ENCODE data around the gene ACOT9. TPM values are rescaled to one million over a fixed set of nuclear protein-coding genes. Genes with fewer than 3 reads are reported as not detected.

The ACOT9 gene
- total and polyA plus RNA-seq, 8 donors, result 39.8 to 52.3 (median 43.9) TPM

GRCh38 chrX:23756165-23756564 is 13.1 kb upstream of the ACOT9 start:
- no peaks in the 10 kb centered on the region for H3K9me3 ChIP-seq
- no peaks in the 10 kb centered on the region for H3K4me1 ChIP-seq
- no peaks in the 10 kb centered on the region for H3K36me3 ChIP-seq
- DNase-seq (peak in 3 of 4 donors; percentile 12 to 61 (median 54)), ATAC-seq (peak; percentile 75)
- peak; percentile 54 for TF ChIP-seq CTCF (IDR thresholded peaks at IDR 0.05)
- no peak overlapping the region for H3K27ac ChIP-seq
- no peaks in the 10 kb centered on the region for H3K27me3 ChIP-seq
- H3K4me3 ChIP-seq, result no peak overlapping the region
- intact Hi-C loops (cut with DNase I), result loop anchor here in 1 of 2 donors (10.0 kb wide), 1 partner anchor 149 kb away; the partner anchor contains the start of genes APOO and CXorf58

GRCh38 chrX:23754664-23755063 is 11.6 kb upstream of the ACOT9 start:
- Histone ChIP-seq H3K36me3 (no peaks in the 10 kb centered on the region), H3K4me3 (no peak overlapping the region), H3K27ac (no peak overlapping the region), H3K27me3 (no peaks in the 10 kb centered on the region), H3K4me1 (no peaks in the 10 kb centered on the region), H3K9me3 (no peaks in the 10 kb centered on the region)
- no peak for TF ChIP-seq CTCF (IDR thresholded peaks at IDR 0.05)
- intact Hi-C loops (cut with DNase I), result loop anchor here in 1 of 2 donors (10.0 kb wide), 1 partner anchor 150 kb away; the partner anchor contains the start of genes APOO and CXorf58
- ATAC-seq (no peak), DNase-seq (no peak)

GRCh38 chrX:23752740-23753415 is 9.8 kb upstream of the ACOT9 start:
- intact Hi-C loops (cut with DNase I), result loop anchor here in 1 of 2 donors (10.0 kb wide), 1 partner anchor 152 kb away; the partner anchor contains the start of genes APOO and CXorf58
- ATAC-seq (peak; percentile 76), DNase-seq (no peak)
- Histone ChIP-seq H3K27me3 (no peaks in the 10 kb centered on the region), H3K4me1 (no peaks in the 10 kb centered on the region), H3K36me3 (no peaks in the 10 kb centered on the region), H3K9me3 (no peaks in the 10 kb centered on the region), H3K27ac (peak overlapping the region in 1 of 2 donors; percentile 41), H3K4me3 (no peak overlapping the region)
- TF ChIP-seq CTCF (IDR thresholded peaks at IDR 0.05), result no peak

- Histone ChIP-seq H3K27ac (no peak overlapping the region), H3K9me3 (no peaks in the 10 kb centered on the region), H3K27me3 (no peaks in the 10 kb centered on the region), H3K4me1 (no peaks in the 10 kb centered on the region), H3K36me3 (no peaks in the 10 kb centered on the region), H3K4me3 (no peak overlapping the region)
- no peak for TF ChIP-seq CTCF (IDR thresholded peaks at IDR 0.05)
- ATAC-seq (no peak), DNase-seq (no peak)
- intact Hi-C loops (cut with DNase I), result no loop called here
Observed at GRCh38 chrX:23749576-23749975, 6.5 kb upstream of the ACOT9 start.

- intact Hi-C loops (cut with DNase I), result no loop called here
- DNase-seq, result no peak
- H3K4me3 ChIP-seq, result no peak overlapping the region
- H3K9me3 ChIP-seq, result no peaks in the 10 kb centered on the region
- no peak for ATAC-seq
- no peak for TF ChIP-seq CTCF (IDR thresholded peaks at IDR 0.05)
- no peaks in the 10 kb centered on the region for H3K4me1 ChIP-seq
- H3K36me3 ChIP-seq, result no peaks in the 10 kb centered on the region
- H3K27me3 ChIP-seq, result no peaks in the 10 kb centered on the region
- H3K27ac ChIP-seq, result no peak overlapping the region
Observed at GRCh38 chrX:23749129-23749528, 6.1 kb upstream of the ACOT9 start.
